Body of pancreas (tissue), 4 donors: ENCODE results near the gene PCBP3. TPM values are rescaled to one million over a fixed set of nuclear protein-coding genes. Genes with fewer than 3 reads are reported as not detected.
"Not testable (repeated sequence)": the region's sequence is repeated elsewhere in the genome, so short reads cannot be mapped to it uniquely, and the experiment has no call there.

Experiments used
- ATAC-seq: fragments of 150-250 bp; one replicate; pipeline ENCODE4 v1.9.1; 2016
- DNase-seq, 4 donors: peaks; one replicate each; pipeline ENCODE4 v3.0.0-alpha.2; 2019
- H3K27ac ChIP-seq, 4 donors: fragments of 200-600 bp; sonication (generic); 1 replicate in 3 of 4; 2 replicates in 1 of 4; pipeline versions ENCODE4 v1.5.1 to v1.6.1; 2016 to 2019; ENCODE audit warnings: mild to moderate bottlenecking in 1 of 4, mixed read lengths in 1 of 4, moderate library complexity in 1 of 4
- H3K27me3 ChIP-seq, 2 donors: fragments of 200-600 bp; sonication (generic); one replicate each; pipeline ENCODE4 v1.6.0; 2016; ENCODE audit warnings: mild to moderate bottlenecking in 1 of 2
- H3K36me3 ChIP-seq, 2 donors: fragments of 200-600 bp; sonication (generic); replicated peaks in 1 of 2; 2 replicates each; pipeline ENCODE4 v1.5.1; 2016; ENCODE audit warnings: low read depth in 2 of 2; ENCODE audit not compliant: insufficient read depth in 1 of 2
- H3K4me1 ChIP-seq: fragments of 200-600 bp; sonication (generic); one replicate; pipeline ENCODE4 v1.6.0; 2016
- H3K4me3 ChIP-seq, 2 donors: fragments of 200-600 bp; sonication (generic); 1 replicate in 1 of 2; 2 replicates in 1 of 2; pipeline ENCODE4 v1.5.1; 2016 to 2019
- H3K9me3 ChIP-seq, 3 donors: fragments of 200-600 bp; sonication (generic); 1 replicate in 2 of 3; 2 replicates in 1 of 3; pipeline ENCODE4 v1.5.1; 2016
- POLR2A ChIP-seq, 3 donors: fragments of 450-650 bp; IDR thresholded peaks; one replicate each; pipeline ENCODE4 v1.6.1; 2016; ENCODE audit warnings: antibody characterized with exemption in 3 of 3, mild to moderate bottlenecking in 2 of 3
- WGBS, 2 donors: methylation state at CpG; one replicate each; pipeline ENCODE4 v1.1.5; 2017; 5-methylcytosine and 5-hydroxymethylcytosine counted together
- intact Hi-C: fragments of 100-400 bp; cut with DNase I; formaldehyde crosslinking; loops from one replicate; pipeline ENCODE4 v1.15.1; 2023
- total RNA-seq, 2 donors: library from RNA; depleted of rRNA; stranded (reverse); fragments of >200 nt; gene quantifications; one replicate each; pipeline ENCODE4 v1.1.0, GENCODE V29; 2016
- TF ChIP-seq, protein P1 (sequence below), 7 experiments: fragments of 450-650 bp in 4 of 7; fragments of 200-600 bp in 3 of 7; sonication (generic) in 3 of 7; IDR thresholded peaks; one replicate each; pipeline ENCODE4 v1.5.1; 2016 to 2019; ENCODE audit warnings: antibody characterized with exemption in 7 of 7

PCBP3 gene
- total RNA-seq, 2 donors from 2014 or later = 1.3 to 4.6 TPM

DNA sequence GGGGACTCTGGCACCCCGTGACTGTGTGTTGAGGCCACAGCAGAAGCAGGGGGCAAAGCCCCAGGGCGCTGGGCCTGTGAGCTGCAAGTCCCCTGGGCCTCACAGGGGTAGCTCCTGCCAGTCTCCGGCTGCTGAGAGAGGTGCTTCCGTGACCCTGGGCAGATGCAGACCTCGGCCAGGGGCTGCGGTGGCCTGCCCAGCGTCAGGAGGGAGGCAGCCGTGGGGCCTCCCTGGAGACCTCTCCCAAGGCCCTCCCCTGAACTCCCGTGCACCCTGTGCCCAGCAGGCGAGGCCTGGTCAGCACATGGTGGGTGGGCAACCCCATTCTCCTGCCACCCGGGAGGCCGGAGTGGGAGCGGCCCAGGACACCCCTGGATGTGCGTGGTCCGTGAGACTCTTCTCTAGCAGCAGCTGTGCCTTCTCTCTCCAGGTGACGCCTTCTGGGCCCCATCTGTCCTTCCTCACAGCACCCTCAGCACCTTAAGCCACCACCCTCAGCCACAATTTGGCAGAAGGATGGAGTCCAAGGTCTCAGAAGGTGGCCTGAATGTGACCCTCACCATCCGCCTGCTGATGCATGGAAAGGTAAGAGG lies 252.3 kb downstream of the PCBP3 start:
- intact Hi-C loops = no loop called here
- no peak for TF ChIP-seq POLR2A (IDR thresholded peaks at IDR 0.05)
- TF ChIP-seq, protein P1, sequence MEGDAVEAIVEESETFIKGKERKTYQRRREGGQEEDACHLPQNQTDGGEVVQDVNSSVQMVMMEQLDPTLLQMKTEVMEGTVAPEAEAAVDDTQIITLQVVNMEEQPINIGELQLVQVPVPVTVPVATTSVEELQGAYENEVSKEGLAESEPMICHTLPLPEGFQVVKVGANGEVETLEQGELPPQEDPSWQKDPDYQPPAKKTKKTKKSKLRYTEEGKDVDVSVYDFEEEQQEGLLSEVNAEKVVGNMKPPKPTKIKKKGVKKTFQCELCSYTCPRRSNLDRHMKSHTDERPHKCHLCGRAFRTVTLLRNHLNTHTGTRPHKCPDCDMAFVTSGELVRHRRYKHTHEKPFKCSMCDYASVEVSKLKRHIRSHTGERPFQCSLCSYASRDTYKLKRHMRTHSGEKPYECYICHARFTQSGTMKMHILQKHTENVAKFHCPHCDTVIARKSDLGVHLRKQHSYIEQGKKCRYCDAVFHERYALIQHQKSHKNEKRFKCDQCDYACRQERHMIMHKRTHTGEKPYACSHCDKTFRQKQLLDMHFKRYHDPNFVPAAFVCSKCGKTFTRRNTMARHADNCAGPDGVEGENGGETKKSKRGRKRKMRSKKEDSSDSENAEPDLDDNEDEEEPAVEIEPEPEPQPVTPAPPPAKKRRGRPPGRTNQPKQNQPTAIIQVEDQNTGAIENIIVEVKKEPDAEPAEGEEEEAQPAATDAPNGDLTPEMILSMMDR (IDR thresholded peaks at IDR 0.05) = no peak
- DNase-seq (no peak), ATAC-seq (no peak)
- no peaks in the 10 kb centered on the region for H3K36me3 ChIP-seq
- no peak overlapping the region for H3K4me3 ChIP-seq
- no peaks in the 10 kb centered on the region for H3K27me3 ChIP-seq
- 86 to 87% methylated on average over 11 to 14 of the region's 17 CpGs for WGBS, 2 donors
- H3K27ac ChIP-seq = no peak overlapping the region
- no peaks in the 10 kb centered on the region for H3K4me1 ChIP-seq
- H3K9me3 ChIP-seq = no peaks in the 10 kb centered on the region

DNA sequence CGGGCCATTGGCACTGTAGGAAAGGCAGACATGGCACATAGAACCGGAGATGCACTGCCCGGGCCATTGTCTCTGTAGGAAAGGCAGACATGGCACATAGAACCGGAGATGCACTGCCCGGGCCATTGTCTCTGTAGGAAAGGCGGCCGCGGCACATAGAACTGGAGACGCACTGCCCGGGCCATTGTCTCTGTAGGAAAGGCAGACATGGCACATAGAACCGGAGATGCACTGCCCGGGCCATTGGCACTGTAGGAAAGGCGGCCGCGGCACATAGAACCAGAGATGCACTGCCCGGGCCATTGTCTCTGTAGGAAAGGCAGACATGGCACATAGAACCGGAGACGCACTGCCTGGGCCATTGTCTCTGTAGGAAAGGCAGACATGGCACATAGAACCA lies 252.9 kb downstream of the PCBP3 start:
- intact Hi-C loops = not testable (repeated sequence)

DNA sequence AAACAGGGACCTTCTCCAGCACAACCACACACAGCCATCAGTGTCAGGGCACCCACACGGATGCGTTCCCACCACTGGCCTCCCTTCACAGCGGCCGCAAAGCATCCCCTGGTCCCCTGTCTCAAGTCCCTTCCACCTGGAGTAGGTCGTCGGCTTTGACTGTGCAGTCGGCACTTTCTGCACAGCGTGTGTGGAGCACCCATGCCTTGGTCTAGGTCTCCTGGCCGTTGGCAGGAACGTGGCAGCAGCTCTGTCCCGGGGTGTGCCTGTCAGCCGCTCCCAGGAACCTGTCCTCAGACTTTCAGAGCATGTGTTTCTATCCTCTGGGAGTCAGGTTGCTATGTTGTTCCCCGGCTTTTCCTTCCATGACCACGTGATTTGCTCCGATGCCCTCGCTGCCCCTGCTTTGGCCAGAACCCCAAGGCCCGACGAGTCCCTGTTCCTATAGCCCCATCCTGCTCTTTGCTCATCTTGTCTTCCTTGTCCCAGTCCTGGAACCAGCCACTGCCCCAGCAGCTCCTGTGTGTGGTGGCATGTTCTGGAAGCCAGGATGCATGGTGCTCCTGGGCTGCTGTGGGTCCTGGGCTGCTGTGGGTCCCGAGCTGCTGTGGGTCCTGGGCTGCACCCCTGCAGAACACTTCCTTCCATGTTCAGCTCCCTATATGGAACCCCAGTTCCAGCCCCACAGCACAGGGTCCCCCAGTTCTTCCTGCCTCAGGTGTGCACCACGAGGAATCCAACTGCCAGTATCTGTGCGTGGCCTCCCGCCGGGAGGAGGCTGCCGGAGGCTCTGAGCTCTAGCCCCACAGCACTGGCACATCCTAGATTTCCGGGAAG lies 253.9 kb downstream of the PCBP3 start:
- 77 to 79% methylated on average over 19 to 25 of the region's 25 CpGs for WGBS, 2 donors
- no peaks in the 10 kb centered on the region for H3K36me3 ChIP-seq
- H3K4me1 ChIP-seq = no peaks in the 10 kb centered on the region
- H3K4me3 ChIP-seq = no peak overlapping the region
- DNase-seq (no peak), ATAC-seq (no peak)
- intact Hi-C loops = no loop called here
- no peaks in the 10 kb centered on the region for H3K27me3 ChIP-seq
- no peaks in the 10 kb centered on the region for H3K9me3 ChIP-seq
- TF ChIP-seq, protein P1 (IDR thresholded peaks at IDR 0.05) = no peak
- no peak for TF ChIP-seq POLR2A (IDR thresholded peaks at IDR 0.05)
- no peak overlapping the region for H3K27ac ChIP-seq

More for the DNA sequence above, 252.9 kb downstream of the PCBP3 start:
- WGBS, 2 donors = 77 to 81% methylated on average over 18 of the region's 18 CpGs
- ATAC-seq, H3K27ac ChIP-seq, H3K9me3 ChIP-seq, H3K27me3 ChIP-seq, DNase-seq, H3K36me3 ChIP-seq, H3K4me1 ChIP-seq, H3K4me3 ChIP-seq: not testable (repeated sequence)

- H3K4me3 ChIP-seq = no peak overlapping the region
- DNase-seq (no peak), ATAC-seq (no peak)
- no peaks in the 10 kb centered on the region for H3K36me3 ChIP-seq
- H3K27me3 ChIP-seq = no peaks in the 10 kb centered on the region
- H3K27ac ChIP-seq = no peak overlapping the region
- H3K4me1 ChIP-seq = no peaks in the 10 kb centered on the region
- no peak for TF ChIP-seq POLR2A (IDR thresholded peaks at IDR 0.05)
- WGBS, 2 donors = 47 to 60% methylated on average over 6 to 8 of the region's 8 CpGs
- H3K9me3 ChIP-seq = no peaks in the 10 kb centered on the region
- intact Hi-C loops = no loop called here
Observed at GRCh38 chr21:45898028-45898350, 254.5 kb downstream of the PCBP3 start.

GRCh38 chr21:45898781-45899180 lies 255.3 kb downstream of the PCBP3 start:
- Histone ChIP-seq H3K4me1 (no peaks in the 10 kb centered on the region), H3K36me3 (no peaks in the 10 kb centered on the region), H3K27me3 (no peaks in the 10 kb centered on the region), H3K9me3 (no peaks in the 10 kb centered on the region), H3K4me3 (no peak overlapping the region), H3K27ac (no peak overlapping the region)
- DNase-seq (no peak), ATAC-seq (no peak)
- TF ChIP-seq POLR2A (IDR thresholded peaks at IDR 0.05) = no peak
- TF ChIP-seq, protein P1 (IDR thresholded peaks at IDR 0.05) = no peak
- intact Hi-C loops = no loop called here
- 57 to 65% methylated on average over 19 of the region's 24 CpGs for WGBS, 2 donors
